ENCODE results near the gene SF1.
"Not testable (repeated sequence)": the region's sequence is repeated elsewhere in the genome, so short reads cannot be mapped to it uniquely, and the experiment has no call there.

SF1 gene

GRCh38 chr11:64778473-64779298, at the start of gene SF1:
TSS of gene SF1 (minus strand) at chr11:64778542. CDS start at chr11:64778392, 150 bp downstream.
- Histone ChIP-seq H3K4me3 (ENCODE audit: low read length) (peak within 1 kb of the TSS; percentile 99), H3K4me1 (ENCODE audit: insufficient read depth, low read length) (peaks cover 28% of the 10 kb centered on the region), H3K9me3 (ENCODE audit: low read length) (no peaks in the 10 kb centered on the region), H2AFZ (ENCODE audit: low read depth, low read length) (peak within 1 kb of the TSS; percentile 70), H3K27me3 (ENCODE audit: insufficient read depth, low read length) (no peaks in the 10 kb centered on the region), H3K36me3 (ENCODE audit: insufficient read depth, low read length) (peaks cover 45% of the 10 kb centered on the region)

- Histone ChIP-seq H3K4me1 (ENCODE audit: insufficient read depth, low read length) (no peaks in the 10 kb centered on the region), H3K27me3 (ENCODE audit: insufficient read depth, low read length) (peaks cover 7% of the 10 kb centered on the region), H3K9me3 (ENCODE audit: low read length) (peaks cover 4% of the 10 kb centered on the region), H2AFZ (ENCODE audit: low read depth, low read length) (no peak overlapping the region), H3K4me3 (ENCODE audit: low read length) (no peak overlapping the region), H3K36me3 (ENCODE audit: insufficient read depth, low read length) (no peaks in the 10 kb centered on the region)
Observed at GRCh38 chr11:64827451-64827839, 49.1 kb upstream of the SF1 start.

- Histone ChIP-seq H3K4me1 (ENCODE audit: insufficient read depth, low read length) (no peaks in the 10 kb centered on the region), H3K27me3 (ENCODE audit: insufficient read depth, low read length) (peaks cover under 1% of the 10 kb centered on the region), H3K36me3 (ENCODE audit: insufficient read depth, low read length) (no peaks in the 10 kb centered on the region), H2AFZ (ENCODE audit: low read depth, low read length) (no peak overlapping the region), H3K4me3 (ENCODE audit: low read length) (no peak overlapping the region), H3K9me3 (ENCODE audit: low read length) (peaks cover 4% of the 10 kb centered on the region)
Observed at GRCh38 chr11:64826578-64827450, 48.5 kb upstream of the SF1 start.

- no peaks in the 10 kb centered on the region for H3K4me1 ChIP-seq (ENCODE audit: insufficient read depth, low read length)
- H3K27me3 ChIP-seq (ENCODE audit: insufficient read depth, low read length): no peaks in the 10 kb centered on the region
- H3K9me3 ChIP-seq (ENCODE audit: low read length): peaks cover 4% of the 10 kb centered on the region
- no peak overlapping the region for H2AFZ ChIP-seq (ENCODE audit: low read depth, low read length)
- H3K4me3 ChIP-seq (ENCODE audit: low read length): no peak overlapping the region
- H3K36me3 ChIP-seq (ENCODE audit: insufficient read depth, low read length): no peaks in the 10 kb centered on the region
Observed at GRCh38 chr11:64826062-64826461, 47.7 kb upstream of the SF1 start.

GRCh38 chr11:64823568-64824119, 45.3 kb upstream of the SF1 start:
- Histone ChIP-seq H3K4me3 (ENCODE audit: low read length) (no peak overlapping the region), H3K27me3 (ENCODE audit: insufficient read depth, low read length) (no peaks in the 10 kb centered on the region), H3K36me3 (ENCODE audit: insufficient read depth, low read length) (no peaks in the 10 kb centered on the region), H2AFZ (ENCODE audit: low read depth, low read length) (no peak overlapping the region), H3K9me3 (ENCODE audit: low read length) (peaks cover 4% of the 10 kb centered on the region), H3K4me1 (ENCODE audit: insufficient read depth, low read length) (no peaks in the 10 kb centered on the region)

GRCh38 chr11:64817476-64817875, 39.1 kb upstream of the SF1 start:
- no peaks in the 10 kb centered on the region for H3K36me3 ChIP-seq (ENCODE audit: insufficient read depth, low read length)
- H3K4me3 ChIP-seq (ENCODE audit: low read length): no peak overlapping the region
- H3K9me3 ChIP-seq (ENCODE audit: low read length): no peaks in the 10 kb centered on the region
- no peaks in the 10 kb centered on the region for H3K27me3 ChIP-seq (ENCODE audit: insufficient read depth, low read length)
- H2AFZ ChIP-seq (ENCODE audit: low read depth, low read length): no peak overlapping the region
- H3K4me1 ChIP-seq (ENCODE audit: insufficient read depth, low read length): no peaks in the 10 kb centered on the region

GRCh38 chr11:64815433-64815832, 37.1 kb upstream of the SF1 start:
- not testable (repeated sequence) for H3K4me1 ChIP-seq (ENCODE audit: insufficient read depth, low read length); H2AFZ ChIP-seq (ENCODE audit: low read depth, low read length); H3K36me3 ChIP-seq (ENCODE audit: insufficient read depth, low read length); H3K4me3 ChIP-seq (ENCODE audit: low read length); H3K27me3 ChIP-seq (ENCODE audit: insufficient read depth, low read length); H3K9me3 ChIP-seq (ENCODE audit: low read length)

- no peaks in the 10 kb centered on the region for H3K9me3 ChIP-seq (ENCODE audit: low read length)
- no peaks in the 10 kb centered on the region for H3K36me3 ChIP-seq (ENCODE audit: insufficient read depth, low read length)
- no peaks in the 10 kb centered on the region for H3K27me3 ChIP-seq (ENCODE audit: insufficient read depth, low read length)
- H3K4me3 ChIP-seq (ENCODE audit: low read length): no peak overlapping the region
- H3K4me1 ChIP-seq (ENCODE audit: insufficient read depth, low read length): peaks cover 1% of the 10 kb centered on the region
- no peak overlapping the region for H2AFZ ChIP-seq (ENCODE audit: low read depth, low read length)
Observed at GRCh38 chr11:64814712-64815187, 36.4 kb upstream of the SF1 start.

GRCh38 chr11:64813826-64814225, 35.5 kb upstream of the SF1 start:
- no peaks in the 10 kb centered on the region for H3K9me3 ChIP-seq (ENCODE audit: low read length)
- no peak overlapping the region for H3K4me3 ChIP-seq (ENCODE audit: low read length)
- H3K27me3 ChIP-seq (ENCODE audit: insufficient read depth, low read length): no peaks in the 10 kb centered on the region
- no peaks in the 10 kb centered on the region for H3K36me3 ChIP-seq (ENCODE audit: insufficient read depth, low read length)
- no peak overlapping the region for H2AFZ ChIP-seq (ENCODE audit: low read depth, low read length)
- H3K4me1 ChIP-seq (ENCODE audit: insufficient read depth, low read length): peaks cover 8% of the 10 kb centered on the region

GRCh38 chr11:64810891-64811272, 32.5 kb upstream of the SF1 start:
- peak overlapping the region; percentile 81 for H3K4me3 ChIP-seq (ENCODE audit: low read length)
- peaks cover 22% of the 10 kb centered on the region for H3K36me3 ChIP-seq (ENCODE audit: insufficient read depth, low read length)
- peak overlapping the region; percentile 80 for H2AFZ ChIP-seq (ENCODE audit: low read depth, low read length)
- H3K27me3 ChIP-seq (ENCODE audit: insufficient read depth, low read length): no peaks in the 10 kb centered on the region
- no peaks in the 10 kb centered on the region for H3K9me3 ChIP-seq (ENCODE audit: low read length)
- H3K4me1 ChIP-seq (ENCODE audit: insufficient read depth, low read length): peaks cover 8% of the 10 kb centered on the region

GRCh38 chr11:64810271-64810890, 32.0 kb upstream of the SF1 start, which contains the start of gene MEN1:
TSS of gene MEN1 (minus strand) at chr11:64810551. CDS start at chr11:64810109, 442 bp downstream.
- H2AFZ ChIP-seq (ENCODE audit: low read depth, low read length): peak within 1 kb of the TSS; percentile 80
- H3K4me1 ChIP-seq (ENCODE audit: insufficient read depth, low read length): peaks cover 8% of the 10 kb centered on the region
- H3K36me3 ChIP-seq (ENCODE audit: insufficient read depth, low read length): peaks cover 27% of the 10 kb centered on the region
- no peaks in the 10 kb centered on the region for H3K27me3 ChIP-seq (ENCODE audit: insufficient read depth, low read length)
- H3K4me3 ChIP-seq (ENCODE audit: low read length): peak within 1 kb of the TSS; percentile 81
- H3K9me3 ChIP-seq (ENCODE audit: low read length): no peaks in the 10 kb centered on the region

GRCh38 chr11:64809781-64810241, 31.5 kb upstream of the SF1 start:
- Histone ChIP-seq H3K9me3 (ENCODE audit: low read length) (no peaks in the 10 kb centered on the region), H3K36me3 (ENCODE audit: insufficient read depth, low read length) (peaks cover 32% of the 10 kb centered on the region), H3K4me3 (ENCODE audit: low read length) (peak overlapping the region; percentile 81), H3K27me3 (ENCODE audit: insufficient read depth, low read length) (no peaks in the 10 kb centered on the region), H3K4me1 (ENCODE audit: insufficient read depth, low read length) (peaks cover 8% of the 10 kb centered on the region), H2AFZ (ENCODE audit: low read depth, low read length) (no peak overlapping the region)
